WTC11 (cell line): ENCODE data around the gene DCLRE1C. TPM values are rescaled to one million over a fixed set of nuclear protein-coding genes. Genes with fewer than 3 reads are reported as not detected.

ENCODE experiments used
- ATAC-seq: fragments of 200-7000 bp; cut with Tn5 transposase; 2 replicates; pipeline ENCODE4 v1.10.0; 2021; ENCODE audit warnings: mild to moderate bottlenecking, moderate library complexity
- CTCF ChIA-PET: fragments of 300-600 bp; sonication (Branson Sonifier 250); formaldehyde crosslinking; loops from one replicate; lab custom pipeline; 2021; ENCODE audit warnings: antibody characterized with exemption; lab: Charles Lee
- POLR2A ChIA-PET: fragments of 350-600 bp; sonication (Branson Sonifier 250); formaldehyde crosslinking; loops from one replicate; lab custom pipeline; 2021; ENCODE audit warnings: antibody characterized with exemption; lab: Charles Lee
- DNase-seq: peaks from one replicate; pipeline ENCODE4 v3.0.0; 2021; ENCODE audit warnings: low spot score
- H3K27ac Mint-ChIP-seq: 2 replicates; pipeline ENCODE4 v1.8.0; 2021; ENCODE audit warnings: mixed read lengths
- H3K27me3 Mint-ChIP-seq: 2 replicates; pipeline ENCODE4 v1.8.0; 2021; ENCODE audit warnings: low read depth, mild to moderate bottlenecking, moderate library complexity, mixed read lengths
- H3K36me3 Mint-ChIP-seq: 2 replicates; pipeline ENCODE4 v1.8.0; 2021; ENCODE audit warnings: mixed read lengths
- H3K4me1 Mint-ChIP-seq: 2 replicates; pipeline ENCODE4 v1.8.0; 2022; ENCODE audit warnings: mixed read lengths
- H3K4me3 Mint-ChIP-seq: 2 replicates; pipeline ENCODE4 v1.8.0; 2021; ENCODE audit warnings: mild to moderate bottlenecking, moderate library complexity, mixed read lengths
- H3K9me3 Mint-ChIP-seq: 2 replicates; pipeline ENCODE4 v1.8.0; 2021; ENCODE audit warnings: mixed read lengths
- EMX1 ChIP-seq: fragments of 250-450 bp; sonication (Bioruptor Pico); IDR thresholded peaks from 2 replicates; pipeline ENCODE4 v1.8.0; 2021; ENCODE audit warnings: mild to moderate bottlenecking
- ESRRA ChIP-seq: sonication (generic); formaldehyde crosslinking; IDR thresholded peaks from 2 replicates; pipeline ENCODE4 v1.8.1; 2022; ENCODE audit warnings: mild to moderate bottlenecking, missing genetic modification reagents, borderline replicate concordance
- FOXJ3 ChIP-seq: sonication (generic); formaldehyde crosslinking; IDR thresholded peaks from 2 replicates; pipeline ENCODE4 v1.9.0; 2021; ENCODE audit warnings: missing genetic modification reagents, mild to moderate bottlenecking, borderline replicate concordance
- HMGA2 ChIP-seq: fragments of 250-450 bp; sonication (Bioruptor Pico); IDR thresholded peaks from 2 replicates; pipeline ENCODE4 v1.4.0; 2021; ENCODE audit warnings: mild to moderate bottlenecking, moderate library complexity
- IRF2 ChIP-seq: sonication (generic); formaldehyde crosslinking; IDR thresholded peaks from 2 replicates; pipeline ENCODE4 v1.8.0; 2022; ENCODE audit warnings: low read depth, missing genetic modification reagents, borderline replicate concordance
- JAZF1 ChIP-seq: fragments of 250-450 bp; sonication (Bioruptor Pico); IDR thresholded peaks from 2 replicates; pipeline ENCODE4 v1.9.0; 2021; ENCODE audit warnings: moderate library complexity, mild to moderate bottlenecking, inconsistent platforms
- NFATC4 ChIP-seq: fragments of 250-450 bp; sonication (Bioruptor Pico); IDR thresholded peaks from 2 replicates; pipeline ENCODE4 v1.9.0; 2021; ENCODE audit warnings: mild to moderate bottlenecking
- NFYB ChIP-seq: sonication (generic); formaldehyde crosslinking; conservative IDR thresholded peaks from 2 replicates; pipeline ENCODE4 v1.8.0; 2022; ENCODE audit warnings: low read depth, missing genetic modification reagents
- RELA ChIP-seq: sonication (generic); formaldehyde crosslinking; IDR thresholded peaks from 2 replicates; pipeline ENCODE4 v1.8.1; 2022; ENCODE audit warnings: missing genetic modification reagents, mild to moderate bottlenecking, borderline replicate concordance
- SMAD4 ChIP-seq: sonication (generic); formaldehyde crosslinking; IDR thresholded peaks from 2 replicates; pipeline ENCODE4 v1.8.0; 2022; ENCODE audit warnings: mild to moderate bottlenecking, missing genetic modification reagents
- SP1 ChIP-seq: sonication (generic); formaldehyde crosslinking; conservative IDR thresholded peaks from 2 replicates; pipeline ENCODE4 v1.8.1; 2022; ENCODE audit warnings: missing genetic modification reagents
- TCF7 ChIP-seq: sonication (generic); formaldehyde crosslinking; IDR thresholded peaks from 2 replicates; pipeline ENCODE4 v1.8.0; 2022; ENCODE audit warnings: mild to moderate bottlenecking, low read depth, missing genetic modification reagents, moderate library complexity
- ZNF396 ChIP-seq: fragments of 250-450 bp; sonication (Bioruptor Pico); IDR thresholded peaks from 2 replicates; pipeline ENCODE4 v1.8.0; 2021; ENCODE audit warnings: mild to moderate bottlenecking, moderate library complexity, borderline replicate concordance
- total RNA-seq: library from RNA; stranded (reverse); gene quantifications from 3 replicates; pipeline ENCODE4 v1.2.3, GENCODE V29; 2021
- TF ChIP-seq, protein P1 (sequence below): sonication (generic); formaldehyde crosslinking; IDR thresholded peaks from 2 replicates; pipeline ENCODE4 v1.8.0; 2023; ENCODE audit warnings: missing genetic modification reagents, mild to moderate bottlenecking, borderline replicate concordance
- TF ChIP-seq, protein P2 (sequence below): sonication (generic); formaldehyde crosslinking; conservative IDR thresholded peaks from 2 replicates; pipeline ENCODE4 v1.8.1; 2023; ENCODE audit warnings: mild to moderate bottlenecking, low read depth, missing genetic modification reagents, moderate library complexity
- TF ChIP-seq, protein P3 (sequence below): sonication (generic); formaldehyde crosslinking; IDR thresholded peaks from 2 replicates; pipeline ENCODE4 v1.8.0; 2022; ENCODE audit warnings: mild to moderate bottlenecking, missing genetic modification reagents
- TF ChIP-seq, protein P4 (sequence below): sonication (generic); formaldehyde crosslinking; IDR thresholded peaks from 2 replicates; pipeline ENCODE4 v1.8.1; 2023; ENCODE audit warnings: mild to moderate bottlenecking, missing genetic modification reagents, borderline replicate concordance
- TF ChIP-seq, protein P5 (sequence below): sonication (generic); formaldehyde crosslinking; IDR thresholded peaks from 2 replicates; pipeline ENCODE4 v1.8.0; 2023; ENCODE audit warnings: missing genetic modification reagents

DCLRE1C gene
- total RNA-seq, 1 experiment from 2014 or later = 4.3 TPM

DNA sequence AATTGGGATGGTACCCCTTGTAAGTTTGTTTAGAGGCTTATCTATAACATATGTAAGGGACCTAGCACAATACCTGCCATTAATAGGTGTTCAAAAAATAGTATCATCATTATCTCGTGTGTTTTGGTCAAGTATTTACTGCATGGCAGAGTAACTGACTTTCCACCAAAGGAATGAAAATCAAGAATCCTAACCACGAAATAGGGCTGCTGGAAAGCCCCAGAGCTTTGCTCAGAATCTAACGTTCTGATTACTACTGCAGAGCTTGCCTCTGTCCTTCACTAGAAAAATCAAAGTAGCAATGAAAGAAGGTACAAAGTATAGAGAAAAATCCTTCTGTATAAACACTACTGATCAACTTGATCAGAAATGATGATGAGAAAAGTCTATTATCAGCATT is 34.9 kb downstream of the DCLRE1C start:
- Mint-ChIP-seq H3K36me3 (peaks cover 72% of the 10 kb centered on the region), H3K27ac (no peak overlapping the region)
- POLR2A ChIA-PET = no interaction called here

More for the DNA sequence above, 34.9 kb downstream of the DCLRE1C start:
- TF ChIP-seq JAZF1 (no peak), NFYB (no peak), ZNF396 (no peak), SMAD4 (no peak), ESRRA (no peak), RELA (no peak), HMGA2 (no peak), TCF7 (CRISPR knock-in tag) (no peak), FOXJ3 (CRISPR knock-in tag) (no peak), EMX1 (CRISPR knock-in tag) (no peak), IRF2 (CRISPR knock-in tag) (no peak), SP1 (CRISPR knock-in tag) (no peak), NFATC4 (no peak)
- TF ChIP-seq, protein P1, sequence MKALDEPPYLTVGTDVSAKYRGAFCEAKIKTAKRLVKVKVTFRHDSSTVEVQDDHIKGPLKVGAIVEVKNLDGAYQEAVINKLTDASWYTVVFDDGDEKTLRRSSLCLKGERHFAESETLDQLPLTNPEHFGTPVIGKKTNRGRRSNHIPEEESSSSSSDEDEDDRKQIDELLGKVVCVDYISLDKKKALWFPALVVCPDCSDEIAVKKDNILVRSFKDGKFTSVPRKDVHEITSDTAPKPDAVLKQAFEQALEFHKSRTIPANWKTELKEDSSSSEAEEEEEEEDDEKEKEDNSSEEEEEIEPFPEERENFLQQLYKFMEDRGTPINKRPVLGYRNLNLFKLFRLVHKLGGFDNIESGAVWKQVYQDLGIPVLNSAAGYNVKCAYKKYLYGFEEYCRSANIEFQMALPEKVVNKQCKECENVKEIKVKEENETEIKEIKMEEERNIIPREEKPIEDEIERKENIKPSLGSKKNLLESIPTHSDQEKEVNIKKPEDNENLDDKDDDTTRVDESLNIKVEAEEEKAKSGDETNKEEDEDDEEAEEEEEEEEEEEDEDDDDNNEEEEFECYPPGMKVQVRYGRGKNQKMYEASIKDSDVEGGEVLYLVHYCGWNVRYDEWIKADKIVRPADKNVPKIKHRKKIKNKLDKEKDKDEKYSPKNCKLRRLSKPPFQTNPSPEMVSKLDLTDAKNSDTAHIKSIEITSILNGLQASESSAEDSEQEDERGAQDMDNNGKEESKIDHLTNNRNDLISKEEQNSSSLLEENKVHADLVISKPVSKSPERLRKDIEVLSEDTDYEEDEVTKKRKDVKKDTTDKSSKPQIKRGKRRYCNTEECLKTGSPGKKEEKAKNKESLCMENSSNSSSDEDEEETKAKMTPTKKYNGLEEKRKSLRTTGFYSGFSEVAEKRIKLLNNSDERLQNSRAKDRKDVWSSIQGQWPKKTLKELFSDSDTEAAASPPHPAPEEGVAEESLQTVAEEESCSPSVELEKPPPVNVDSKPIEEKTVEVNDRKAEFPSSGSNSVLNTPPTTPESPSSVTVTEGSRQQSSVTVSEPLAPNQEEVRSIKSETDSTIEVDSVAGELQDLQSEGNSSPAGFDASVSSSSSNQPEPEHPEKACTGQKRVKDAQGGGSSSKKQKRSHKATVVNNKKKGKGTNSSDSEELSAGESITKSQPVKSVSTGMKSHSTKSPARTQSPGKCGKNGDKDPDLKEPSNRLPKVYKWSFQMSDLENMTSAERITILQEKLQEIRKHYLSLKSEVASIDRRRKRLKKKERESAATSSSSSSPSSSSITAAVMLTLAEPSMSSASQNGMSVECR (CRISPR knock-in tag) = no peak
- TF ChIP-seq, protein P2, sequence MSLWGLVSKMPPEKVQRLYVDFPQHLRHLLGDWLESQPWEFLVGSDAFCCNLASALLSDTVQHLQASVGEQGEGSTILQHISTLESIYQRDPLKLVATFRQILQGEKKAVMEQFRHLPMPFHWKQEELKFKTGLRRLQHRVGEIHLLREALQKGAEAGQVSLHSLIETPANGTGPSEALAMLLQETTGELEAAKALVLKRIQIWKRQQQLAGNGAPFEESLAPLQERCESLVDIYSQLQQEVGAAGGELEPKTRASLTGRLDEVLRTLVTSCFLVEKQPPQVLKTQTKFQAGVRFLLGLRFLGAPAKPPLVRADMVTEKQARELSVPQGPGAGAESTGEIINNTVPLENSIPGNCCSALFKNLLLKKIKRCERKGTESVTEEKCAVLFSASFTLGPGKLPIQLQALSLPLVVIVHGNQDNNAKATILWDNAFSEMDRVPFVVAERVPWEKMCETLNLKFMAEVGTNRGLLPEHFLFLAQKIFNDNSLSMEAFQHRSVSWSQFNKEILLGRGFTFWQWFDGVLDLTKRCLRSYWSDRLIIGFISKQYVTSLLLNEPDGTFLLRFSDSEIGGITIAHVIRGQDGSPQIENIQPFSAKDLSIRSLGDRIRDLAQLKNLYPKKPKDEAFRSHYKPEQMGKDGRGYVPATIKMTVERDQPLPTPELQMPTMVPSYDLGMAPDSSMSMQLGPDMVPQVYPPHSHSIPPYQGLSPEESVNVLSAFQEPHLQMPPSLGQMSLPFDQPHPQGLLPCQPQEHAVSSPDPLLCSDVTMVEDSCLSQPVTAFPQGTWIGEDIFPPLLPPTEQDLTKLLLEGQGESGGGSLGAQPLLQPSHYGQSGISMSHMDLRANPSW = no peak
- TF ChIP-seq, protein P3, sequence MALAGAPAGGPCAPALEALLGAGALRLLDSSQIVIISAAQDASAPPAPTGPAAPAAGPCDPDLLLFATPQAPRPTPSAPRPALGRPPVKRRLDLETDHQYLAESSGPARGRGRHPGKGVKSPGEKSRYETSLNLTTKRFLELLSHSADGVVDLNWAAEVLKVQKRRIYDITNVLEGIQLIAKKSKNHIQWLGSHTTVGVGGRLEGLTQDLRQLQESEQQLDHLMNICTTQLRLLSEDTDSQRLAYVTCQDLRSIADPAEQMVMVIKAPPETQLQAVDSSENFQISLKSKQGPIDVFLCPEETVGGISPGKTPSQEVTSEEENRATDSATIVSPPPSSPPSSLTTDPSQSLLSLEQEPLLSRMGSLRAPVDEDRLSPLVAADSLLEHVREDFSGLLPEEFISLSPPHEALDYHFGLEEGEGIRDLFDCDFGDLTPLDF (CRISPR knock-in tag) = no peak
- TF ChIP-seq, protein P4, sequence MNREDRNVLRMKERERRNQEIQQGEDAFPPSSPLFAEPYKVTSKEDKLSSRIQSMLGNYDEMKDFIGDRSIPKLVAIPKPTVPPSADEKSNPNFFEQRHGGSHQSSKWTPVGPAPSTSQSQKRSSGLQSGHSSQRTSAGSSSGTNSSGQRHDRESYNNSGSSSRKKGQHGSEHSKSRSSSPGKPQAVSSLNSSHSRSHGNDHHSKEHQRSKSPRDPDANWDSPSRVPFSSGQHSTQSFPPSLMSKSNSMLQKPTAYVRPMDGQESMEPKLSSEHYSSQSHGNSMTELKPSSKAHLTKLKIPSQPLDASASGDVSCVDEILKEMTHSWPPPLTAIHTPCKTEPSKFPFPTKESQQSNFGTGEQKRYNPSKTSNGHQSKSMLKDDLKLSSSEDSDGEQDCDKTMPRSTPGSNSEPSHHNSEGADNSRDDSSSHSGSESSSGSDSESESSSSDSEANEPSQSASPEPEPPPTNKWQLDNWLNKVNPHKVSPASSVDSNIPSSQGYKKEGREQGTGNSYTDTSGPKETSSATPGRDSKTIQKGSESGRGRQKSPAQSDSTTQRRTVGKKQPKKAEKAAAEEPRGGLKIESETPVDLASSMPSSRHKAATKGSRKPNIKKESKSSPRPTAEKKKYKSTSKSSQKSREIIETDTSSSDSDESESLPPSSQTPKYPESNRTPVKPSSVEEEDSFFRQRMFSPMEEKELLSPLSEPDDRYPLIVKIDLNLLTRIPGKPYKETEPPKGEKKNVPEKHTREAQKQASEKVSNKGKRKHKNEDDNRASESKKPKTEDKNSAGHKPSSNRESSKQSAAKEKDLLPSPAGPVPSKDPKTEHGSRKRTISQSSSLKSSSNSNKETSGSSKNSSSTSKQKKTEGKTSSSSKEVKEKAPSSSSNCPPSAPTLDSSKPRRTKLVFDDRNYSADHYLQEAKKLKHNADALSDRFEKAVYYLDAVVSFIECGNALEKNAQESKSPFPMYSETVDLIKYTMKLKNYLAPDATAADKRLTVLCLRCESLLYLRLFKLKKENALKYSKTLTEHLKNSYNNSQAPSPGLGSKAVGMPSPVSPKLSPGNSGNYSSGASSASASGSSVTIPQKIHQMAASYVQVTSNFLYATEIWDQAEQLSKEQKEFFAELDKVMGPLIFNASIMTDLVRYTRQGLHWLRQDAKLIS (CRISPR knock-in tag) = no peak
- TF ChIP-seq, protein P5, sequence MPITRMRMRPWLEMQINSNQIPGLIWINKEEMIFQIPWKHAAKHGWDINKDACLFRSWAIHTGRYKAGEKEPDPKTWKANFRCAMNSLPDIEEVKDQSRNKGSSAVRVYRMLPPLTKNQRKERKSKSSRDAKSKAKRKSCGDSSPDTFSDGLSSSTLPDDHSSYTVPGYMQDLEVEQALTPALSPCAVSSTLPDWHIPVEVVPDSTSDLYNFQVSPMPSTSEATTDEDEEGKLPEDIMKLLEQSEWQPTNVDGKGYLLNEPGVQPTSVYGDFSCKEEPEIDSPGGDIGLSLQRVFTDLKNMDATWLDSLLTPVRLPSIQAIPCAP (CRISPR knock-in tag) = no peak
- TF ChIP-seq, all 79 proteins: peak for 0
- ATAC-seq (no peak), DNase-seq (no peak)
- H3K27me3 Mint-ChIP-seq = no peaks in the 10 kb centered on the region
- H3K9me3 Mint-ChIP-seq = peaks cover 41% of the 10 kb centered on the region
- CTCF ChIA-PET = no interaction called here
- H3K4me3 Mint-ChIP-seq = no peak overlapping the region
- H3K4me1 Mint-ChIP-seq = no peaks in the 10 kb centered on the region
